Measurements from ENCODE around the gene C2CD3.

- no peak for TF ChIP-seq CTCF (IDR thresholded peaks at IDR 0.05; ENCODE audit: insufficient read depth, low read length)
- TF ChIP-seq SPI1 (IDR thresholded peaks at IDR 0.05; ENCODE audit: borderline replicate concordance, low read depth) = no peak
- no peak for TF ChIP-seq POLR2AphosphoS5 (IDR thresholded peaks at IDR 0.05; ENCODE audit: low read depth)
- no peak for TF ChIP-seq REST (IDR thresholded peaks at IDR 0.05; ENCODE audit: insufficient replicate concordance, low read depth)
Observed at GRCh38 chr11:74019860-74020259, 150.9 kb downstream of the C2CD3 start.

Data from HL-60 (cell line).